ENCODE measurements around the gene PI16.

The PI16 gene

GRCh38 chr6:36917541-36918193 is 36.9 kb upstream of the PI16 start:
- H3K4me3 ChIP-seq (replicated peaks; ENCODE audit: low read depth, low read length), result no peak overlapping the region
- no peak for TF ChIP-seq CTCF (IDR thresholded peaks at IDR 0.05; ENCODE audit: insufficient read depth, low read length, poor library complexity, severe bottlenecking)
- no peaks in the 10 kb centered on the region for H3K27me3 ChIP-seq (replicated peaks; ENCODE audit: control insufficient read depth, insufficient read depth, low read length)
- no peak for DNase-seq (ENCODE audit: extremely low read depth, insufficient read length)
- H3K36me3 ChIP-seq (ENCODE audit: control insufficient read depth, insufficient read depth, low read length), result peaks cover 13% of the 10 kb centered on the region

- no peak for TF ChIP-seq CTCF (IDR thresholded peaks at IDR 0.05; ENCODE audit: insufficient read depth, low read length, poor library complexity, severe bottlenecking)
- no peak overlapping the region for H3K4me3 ChIP-seq (replicated peaks; ENCODE audit: low read depth, low read length)
- DNase-seq (ENCODE audit: extremely low read depth, insufficient read length), result no peak
Observed at GRCh38 chr6:36920049-36920448, 34.5 kb upstream of the PI16 start.

GRCh38 chr6:36920546-36920945 is 34.0 kb upstream of the PI16 start:
- no peaks in the 10 kb centered on the region for H3K27me3 ChIP-seq (replicated peaks; ENCODE audit: control insufficient read depth, insufficient read depth, low read length)
- no peak for DNase-seq (ENCODE audit: extremely low read depth, insufficient read length)
- TF ChIP-seq CTCF (IDR thresholded peaks at IDR 0.05; ENCODE audit: insufficient read depth, low read length, poor library complexity, severe bottlenecking), result no peak
- peaks cover 12% of the 10 kb centered on the region for H3K36me3 ChIP-seq (ENCODE audit: control insufficient read depth, insufficient read depth, low read length)
- H3K4me3 ChIP-seq (replicated peaks; ENCODE audit: low read depth, low read length), result no peak overlapping the region

More at GRCh38 chr6:36920049-36920448, 34.5 kb upstream of the PI16 start:
- H3K36me3 ChIP-seq (ENCODE audit: control insufficient read depth, insufficient read depth, low read length), result peaks cover 13% of the 10 kb centered on the region
- H3K27me3 ChIP-seq (replicated peaks; ENCODE audit: control insufficient read depth, insufficient read depth, low read length), result no peaks in the 10 kb centered on the region

- no peak for TF ChIP-seq CTCF (IDR thresholded peaks at IDR 0.05; ENCODE audit: insufficient read depth, low read length, poor library complexity, severe bottlenecking)
- peaks cover 3% of the 10 kb centered on the region for H3K36me3 ChIP-seq (ENCODE audit: control insufficient read depth, insufficient read depth, low read length)
- DNase-seq (ENCODE audit: extremely low read depth, insufficient read length), result no peak
- no peaks in the 10 kb centered on the region for H3K27me3 ChIP-seq (replicated peaks; ENCODE audit: control insufficient read depth, insufficient read depth, low read length)
- H3K4me3 ChIP-seq (replicated peaks; ENCODE audit: low read depth, low read length), result no peak overlapping the region
Observed at GRCh38 chr6:36924131-36924530, 30.4 kb upstream of the PI16 start.

- no peak overlapping the region for H3K4me3 ChIP-seq (replicated peaks; ENCODE audit: low read depth, low read length)
- no peak for DNase-seq (ENCODE audit: extremely low read depth, insufficient read length)
- peaks cover 3% of the 10 kb centered on the region for H3K36me3 ChIP-seq (ENCODE audit: control insufficient read depth, insufficient read depth, low read length)
- TF ChIP-seq CTCF (IDR thresholded peaks at IDR 0.05; ENCODE audit: insufficient read depth, low read length, poor library complexity, severe bottlenecking), result no peak
- no peaks in the 10 kb centered on the region for H3K27me3 ChIP-seq (replicated peaks; ENCODE audit: control insufficient read depth, insufficient read depth, low read length)
Observed at GRCh38 chr6:36924778-36925374, 29.7 kb upstream of the PI16 start.

Measured in GM06990 (cell line).